SK-N-SH (cell line): ENCODE data around the gene KDELR1. TPM values are rescaled to one million over a fixed set of nuclear protein-coding genes. Genes with fewer than 3 reads are reported as not detected.
A peak's percentile ranks its signal among the peaks of the same experiment; 100 is the strongest.

Source experiments
- CTCF ChIA-PET: fragments of 300-600, 350-600 bp; formaldehyde crosslinking; extraction: SDS; loops from one replicate; lab custom pipeline; 2021; lab: Yijun Ruan, JAX
- POLR2A ChIA-PET: fragments of 350-600 bp; sonication (Branson Sonifier 250); formaldehyde crosslinking; extraction: SDS; loops from one replicate; lab custom pipeline; 2020; ENCODE audit warnings: antibody characterized with exemption, inconsistent platforms; lab: Yijun Ruan, JAX
- DNase-seq: peaks from one replicate; pipeline ENCODE4 v3.0.0; 2012
- H2AFZ ChIP-seq: fragments of 200-600 bp; sonication (generic); 2 replicates; pipeline ENCODE4 v1.8.1; 2016; ENCODE audit warnings: antibody characterized with exemption, mild to moderate bottlenecking, low read depth
- H3F3A ChIP-seq: fragments of 200-600 bp; sonication (generic); replicated peaks from 2 replicates; pipeline ENCODE3; 2016; ENCODE audit warnings: antibody characterized with exemption, mild to moderate bottlenecking; ENCODE audit not compliant: insufficient read depth
- H3K27ac ChIP-seq, 2 experiments: fragments of 200-500 bp in 1 of 2; fragments of 200-600 bp in 1 of 2; sonication (Bioruptor generic) in 1 of 2; sonication (generic), shearing (Covaris generic) in 1 of 2; 2 replicates each; pipeline versions ENCODE4 v1.5.1 to v1.6.1; 2014 to 2016; ENCODE audit warnings: low read depth in 2 of 2, inconsistent platforms in 1 of 2, low read length in 1 of 2, mild to moderate bottlenecking in 1 of 2, mixed read lengths in 1 of 2
- H3K27me3 ChIP-seq: fragments of 200-600 bp; sonication (generic), shearing (Covaris generic); 2 replicates; pipeline ENCODE4 v1.6.1; 2016; ENCODE audit warnings: mixed run types; ENCODE audit not compliant: insufficient read depth
- H3K36me3 ChIP-seq, 2 experiments: fragments of 200-500 bp in 1 of 2; fragments of 200-600 bp in 1 of 2; sonication (Bioruptor generic) in 1 of 2; sonication (generic) in 1 of 2; replicated peaks in 1 of 2; 2 replicates each; pipeline versions ENCODE3 to v1.5.1; 2014 to 2016; ENCODE audit warnings: low read length in 1 of 2, mild to moderate bottlenecking in 1 of 2; ENCODE audit not compliant: insufficient read depth in 2 of 2, control insufficient read depth in 1 of 2
- H3K4me1 ChIP-seq, 2 experiments: fragments of 200-500 bp in 1 of 2; fragments of 200-600 bp in 1 of 2; sonication (Bioruptor generic) in 1 of 2; sonication (generic), shearing (Covaris generic) in 1 of 2; 2 replicates each; pipeline versions ENCODE4 v1.5.1 to v1.6.1; 2014 to 2016; ENCODE audit warnings: low read depth in 1 of 2, low read length in 1 of 2, mixed run types in 1 of 2; ENCODE audit not compliant: insufficient read depth in 2 of 2, control insufficient read depth in 1 of 2
- H3K4me2 ChIP-seq: fragments of 200-600 bp; sonication (generic), shearing (Covaris generic); 2 replicates; pipeline ENCODE4 v1.6.1; 2017; ENCODE audit warnings: mixed run types
- H3K4me3 ChIP-seq, 2 experiments: fragments of 200-500 bp in 1 of 2; fragments of 200-600 bp in 1 of 2; sonication (Bioruptor generic) in 1 of 2; sonication (generic), shearing (Covaris generic) in 1 of 2; 2 replicates each; pipeline versions ENCODE4 v1.5.1 to v1.8.1; 2014 to 2016; ENCODE audit warnings: low read depth in 2 of 2, inconsistent platforms in 1 of 2, low read length in 1 of 2, mild to moderate bottlenecking in 1 of 2, mixed read lengths in 1 of 2, moderate library complexity in 1 of 2
- H3K79me2 ChIP-seq: fragments of 200-600 bp; sonication (generic); 2 replicates; pipeline ENCODE4 v1.8.1; 2017; ENCODE audit warnings: mild to moderate bottlenecking; ENCODE audit not compliant: insufficient read depth
- H3K9ac ChIP-seq: fragments of 200-600 bp; sonication (generic); 2 replicates; pipeline ENCODE4 v1.6.1; 2017; ENCODE audit warnings: mixed run types
- H3K9me2 ChIP-seq: fragments of 200-600 bp; sonication (generic); 2 replicates; pipeline ENCODE4 v1.6.1; 2017; ENCODE audit warnings: mixed run types
- H3K9me3 ChIP-seq: fragments of 200-600 bp; sonication (generic); 2 replicates; pipeline ENCODE4 v1.6.1; 2017; ENCODE audit warnings: mixed run types, mild to moderate bottlenecking, moderate library complexity
- H4K20me1 ChIP-seq: fragments of 200-600 bp; sonication (generic); 2 replicates; pipeline ENCODE4 v1.6.1; 2017; ENCODE audit warnings: mild to moderate bottlenecking, mixed run types; ENCODE audit not compliant: insufficient read depth
- CHD2 ChIP-seq: fragments of 150-350 bp; IDR thresholded peaks from 2 replicates; pipeline ENCODE4 v1.6.1; 2018; ENCODE audit warnings: low read length; ENCODE audit not compliant: partially characterized antibody
- CTCF ChIP-seq: fragments of 200-600 bp; sonication (generic); IDR thresholded peaks from 2 replicates; pipeline ENCODE4 v1.6.1; 2017; ENCODE audit warnings: antibody characterized with exemption, mild to moderate bottlenecking, moderate library complexity
- EP300 ChIP-seq, 2 experiments: IDR thresholded peaks; 2 replicates each; pipeline versions ENCODE4 v1.4.0 to v1.6.1; 2012; ENCODE audit warnings: borderline replicate concordance in 1 of 2, low read depth in 1 of 2, low read length in 1 of 2
- FOSL2 ChIP-seq: IDR thresholded peaks from 2 replicates; pipeline ENCODE4 v1.4.0; 2012; ENCODE audit warnings: low read depth, mild to moderate bottlenecking, moderate library complexity, borderline replicate concordance
- FOXJ3 ChIP-seq: sonication (generic); formaldehyde crosslinking; IDR thresholded peaks from 2 replicates; pipeline ENCODE4 v1.5.1; 2020; ENCODE audit warnings: mild to moderate bottlenecking, missing genetic modification reagents
- FOXM1 ChIP-seq: IDR thresholded peaks from 2 replicates; pipeline ENCODE4 v1.4.0; 2012; ENCODE audit warnings: low read depth, mild to moderate bottlenecking
- GABPA ChIP-seq: IDR thresholded peaks from 2 replicates; pipeline ENCODE4 v1.4.0; 2012; ENCODE audit warnings: low read depth, mild to moderate bottlenecking
- GATA2 ChIP-seq: sonication (generic); formaldehyde crosslinking; IDR thresholded peaks from 2 replicates; pipeline ENCODE4 v1.5.0; 2020; ENCODE audit warnings: mild to moderate bottlenecking, missing genetic modification reagents
- IRF3 ChIP-seq: fragments of 150-350 bp; IDR thresholded peaks from 2 replicates; pipeline ENCODE4 v1.6.1; 2016; ENCODE audit warnings: mild to moderate bottlenecking, low read depth, low read length
- JUND ChIP-seq: IDR thresholded peaks from 2 replicates; pipeline ENCODE4 v1.4.0; 2012
- MAX ChIP-seq: IDR thresholded peaks from 2 replicates; pipeline ENCODE4 v1.4.0; 2012; ENCODE audit warnings: low read depth
- MXI1 ChIP-seq: IDR thresholded peaks from 2 replicates; pipeline ENCODE4 v1.6.1; 2012; ENCODE audit warnings: mild to moderate bottlenecking, low read depth, low read length, improper control_type of control experiment
- NFIC ChIP-seq: IDR thresholded peaks from 2 replicates; pipeline ENCODE4 v1.4.0; 2012; ENCODE audit warnings: borderline replicate concordance
- NRF1 ChIP-seq: IDR thresholded peaks from 2 replicates; pipeline ENCODE4 v1.6.1; 2012; ENCODE audit warnings: low read depth, mild to moderate bottlenecking, low read length
- POLR2AphosphoS5 ChIP-seq: IDR thresholded peaks from 2 replicates; pipeline ENCODE4 v1.6.1; 2012; ENCODE audit warnings: low read depth, low read length
- RAD21 ChIP-seq: IDR thresholded peaks from 2 replicates; pipeline ENCODE4 v1.6.1; 2012; ENCODE audit warnings: mild to moderate bottlenecking, low read length
- RCOR1 ChIP-seq: fragments of 150-350 bp; IDR thresholded peaks from 2 replicates; pipeline ENCODE4 v1.6.1; 2017; ENCODE audit warnings: antibody characterized with exemption, low read length
- RFX5 ChIP-seq: IDR thresholded peaks from 2 replicates; pipeline ENCODE4 v1.6.1; 2012; ENCODE audit warnings: mild to moderate bottlenecking, improper control_type of control experiment, low read length
- RXRA ChIP-seq: IDR thresholded peaks from 2 replicates; pipeline ENCODE4 v1.4.0; 2012; ENCODE audit warnings: low read depth, mild to moderate bottlenecking, borderline replicate concordance
- SIN3A ChIP-seq: IDR thresholded peaks from 2 replicates; pipeline ENCODE4 v1.6.1; 2012; ENCODE audit warnings: low read depth, mild to moderate bottlenecking, low read length, moderate library complexity, borderline replicate concordance
- TAF1 ChIP-seq: IDR thresholded peaks from 2 replicates; pipeline ENCODE4 v1.6.1; 2012; ENCODE audit warnings: low read depth, mild to moderate bottlenecking, low read length, moderate library complexity, borderline replicate concordance
- TEAD4 ChIP-seq: IDR thresholded peaks from 2 replicates; pipeline ENCODE4 v1.4.0; 2012; ENCODE audit warnings: mild to moderate bottlenecking, borderline replicate concordance; ENCODE audit not compliant: insufficient read depth
- USF1 ChIP-seq: IDR thresholded peaks from 2 replicates; pipeline ENCODE4 v1.4.0; 2012; ENCODE audit warnings: low read depth, borderline replicate concordance
- USF2 ChIP-seq: fragments of 150-350 bp; IDR thresholded peaks from 2 replicates; pipeline ENCODE4 v1.6.1; 2017; ENCODE audit warnings: antibody characterized with exemption, low read length, low read depth, borderline replicate concordance
- ZBTB33 ChIP-seq: IDR thresholded peaks from 2 replicates; pipeline ENCODE4 v1.4.0; 2012; ENCODE audit warnings: low read depth, borderline replicate concordance
- WGBS: methylation state at CpG from one replicate; pipeline ENCODE4 v1.1.6; 2017; ENCODE audit warnings: low lambda C conversion rate; 5-methylcytosine and 5-hydroxymethylcytosine counted together
- polyA plus RNA-seq, 3 experiments: library from polyadenylated mRNA; depleted of rRNA; stranded (reverse); fragments of >200 nt; gene quantifications; 2 replicates each; pipeline ENCODE4 v1.2.3, GENCODE V29; 2012

The KDELR1 gene
- polyA plus RNA-seq (2012; rRNA removed), result 119 and 138 TPM in 2 replicates
- 112 and 158 TPM in 2 replicates for polyA plus RNA-seq (2012; cell fraction: cytosol; rRNA removed)
- polyA plus RNA-seq (2012; cell fraction: nucleus; rRNA removed), result 110 and 150 TPM in 2 replicates

GRCh38 chr19:48391100-48392005 is at the start of gene KDELR1:
Gene KDELR1, minus strand, starts transcription at chr19:48391551. Its CDS starts 193 bp downstream, at chr19:48391358.
- Histone ChIP-seq H3K4me3 (peak within 1 kb of the TSS; percentile 70 to 100), H3K4me2 (peak within 1 kb of the TSS; percentile 98), H2AFZ (peak within 1 kb of the TSS; percentile 88), H3F3A (peaks cover 17% of the 10 kb centered on the region), H3K36me3 (peaks cover 12 to 29% of the 10 kb centered on the region in 2 experiments), H3K4me1 (peaks cover 0 to 32% of the 10 kb centered on the region in 2 experiments; a peak in 2 of 4 replicates), H4K20me1 (no peaks in the 10 kb centered on the region), H3K9me3 (no peaks in the 10 kb centered on the region), H3K27me3 (no peaks in the 10 kb centered on the region), H3K9ac (peak within 1 kb of the TSS; percentile 100), H3K27ac (peak within 1 kb of the TSS; percentile 80 to 89), H3K79me2 (peaks cover 48% of the 10 kb centered on the region), H3K9me2 (no peaks in the 10 kb centered on the region)
- peak; percentile 96 for DNase-seq
- ChIA-PET CTCF (interaction anchor here (0.6 to 2.7 kb wide), 39 partner anchors 10 to 219 kb away, joined by 3 to 41 read pairs (median 4); partner anchors contain the start of genes GRWD1, SYNGR4 and TMEM143), POLR2A (interaction anchor here (0.5 to 2.0 kb wide), 5 partner anchors 11 to 875 kb away, joined by 3 to 11 read pairs (median 4); partner anchors contain the start of genes SYNGR4 and TMEM143)
- WGBS, result 2% methylated on average over 15 of the region's 42 CpGs
- TF ChIP-seq TAF1 (peak; percentile 70), FOXM1 (no peak), USF1 (no peak), RFX5 (no peak), NFIC (no peak), POLR2AphosphoS5 (peak; percentile 67), CTCF (peak; percentile 84), IRF3 (no peak), USF2 (no peak), MAX (no peak), MXI1 (no peak), CHD2 (no peak), NRF1 (no peak), SIN3A (peak; percentile 13; the same call in 1 of the 2 replicates), RXRA (no peak), RCOR1 (no peak; the same call in 1 of the 2 replicates), RAD21 (peak; percentile 29; the same call in 1 of the 2 replicates), GATA2 (CRISPR knock-in tag) (no peak), EP300 (IDR thresholded peaks at IDR 0.05; ENCODE audit: borderline replicate concordance in 1 of 2, low read depth in 1 of 2, low read length in 1 of 2) (no peak), ZBTB33 (no peak), FOSL2 (no peak), GABPA (no peak), TEAD4 (no peak), JUND (no peak), FOXJ3 (no peak)
